WI38 (cell line): ENCODE measurements around the gene GALNT18.

Experiments used
- H3K4me3 ChIP-seq: 2 replicates; pipeline ENCODE4 v1.5.1; 2011; ENCODE audit warnings: low read depth, mild to moderate bottlenecking, control low read depth, low read length
- TF ChIP-seq, protein P1 (sequence below): IDR thresholded peaks from 2 replicates; pipeline ENCODE4 v1.5.1; 2012; ENCODE audit warnings: low read depth, mild to moderate bottlenecking, control low read depth, low read length

Gene GALNT18

DNA sequence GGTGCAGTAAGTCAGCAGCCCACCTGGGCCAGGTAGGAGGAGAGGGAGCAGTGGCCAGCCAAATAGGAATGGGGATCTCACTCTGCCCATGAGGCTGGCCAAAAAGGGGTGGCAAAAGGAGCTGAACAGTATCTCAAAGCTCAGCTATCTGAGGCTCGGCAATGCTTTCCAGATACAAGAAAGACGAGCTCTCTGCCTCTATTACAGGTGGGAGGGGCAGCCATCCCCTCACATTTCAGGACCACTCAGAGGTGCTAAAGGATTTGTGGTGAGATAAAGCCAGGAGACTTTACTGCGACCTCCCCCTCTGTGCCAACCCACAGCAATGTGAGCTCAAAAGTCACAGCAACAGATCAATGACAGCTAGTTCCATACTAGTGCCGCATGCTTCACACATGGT, 42.1 kb upstream of the GALNT18 start:
- TF ChIP-seq, protein P1, sequence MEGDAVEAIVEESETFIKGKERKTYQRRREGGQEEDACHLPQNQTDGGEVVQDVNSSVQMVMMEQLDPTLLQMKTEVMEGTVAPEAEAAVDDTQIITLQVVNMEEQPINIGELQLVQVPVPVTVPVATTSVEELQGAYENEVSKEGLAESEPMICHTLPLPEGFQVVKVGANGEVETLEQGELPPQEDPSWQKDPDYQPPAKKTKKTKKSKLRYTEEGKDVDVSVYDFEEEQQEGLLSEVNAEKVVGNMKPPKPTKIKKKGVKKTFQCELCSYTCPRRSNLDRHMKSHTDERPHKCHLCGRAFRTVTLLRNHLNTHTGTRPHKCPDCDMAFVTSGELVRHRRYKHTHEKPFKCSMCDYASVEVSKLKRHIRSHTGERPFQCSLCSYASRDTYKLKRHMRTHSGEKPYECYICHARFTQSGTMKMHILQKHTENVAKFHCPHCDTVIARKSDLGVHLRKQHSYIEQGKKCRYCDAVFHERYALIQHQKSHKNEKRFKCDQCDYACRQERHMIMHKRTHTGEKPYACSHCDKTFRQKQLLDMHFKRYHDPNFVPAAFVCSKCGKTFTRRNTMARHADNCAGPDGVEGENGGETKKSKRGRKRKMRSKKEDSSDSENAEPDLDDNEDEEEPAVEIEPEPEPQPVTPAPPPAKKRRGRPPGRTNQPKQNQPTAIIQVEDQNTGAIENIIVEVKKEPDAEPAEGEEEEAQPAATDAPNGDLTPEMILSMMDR = no peak

DNA sequence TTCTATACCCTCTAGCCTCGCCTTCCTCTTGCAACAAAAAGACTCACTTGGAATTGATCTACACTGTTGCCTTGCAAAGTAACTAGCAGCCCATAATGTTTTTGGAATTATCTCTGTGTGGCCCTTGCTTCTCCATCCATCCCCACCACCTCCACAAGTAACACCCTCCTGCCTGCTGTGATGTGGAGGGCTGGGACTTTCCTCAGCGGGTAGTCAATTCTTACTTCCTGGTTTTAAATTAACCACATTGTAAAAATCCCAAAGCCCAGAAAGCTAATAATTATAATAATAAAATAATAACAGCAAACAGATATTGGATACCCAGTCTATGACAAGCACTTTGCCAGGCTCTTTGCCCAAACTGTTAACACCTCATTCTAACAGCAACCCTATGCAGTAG, 40.8 kb upstream of the GALNT18 start:
- TF ChIP-seq, protein P1 = no peak
- H3K4me3 ChIP-seq = no peak overlapping the region

More for the DNA sequence above, 42.1 kb upstream of the GALNT18 start:
- no peak overlapping the region for H3K4me3 ChIP-seq

DNA sequence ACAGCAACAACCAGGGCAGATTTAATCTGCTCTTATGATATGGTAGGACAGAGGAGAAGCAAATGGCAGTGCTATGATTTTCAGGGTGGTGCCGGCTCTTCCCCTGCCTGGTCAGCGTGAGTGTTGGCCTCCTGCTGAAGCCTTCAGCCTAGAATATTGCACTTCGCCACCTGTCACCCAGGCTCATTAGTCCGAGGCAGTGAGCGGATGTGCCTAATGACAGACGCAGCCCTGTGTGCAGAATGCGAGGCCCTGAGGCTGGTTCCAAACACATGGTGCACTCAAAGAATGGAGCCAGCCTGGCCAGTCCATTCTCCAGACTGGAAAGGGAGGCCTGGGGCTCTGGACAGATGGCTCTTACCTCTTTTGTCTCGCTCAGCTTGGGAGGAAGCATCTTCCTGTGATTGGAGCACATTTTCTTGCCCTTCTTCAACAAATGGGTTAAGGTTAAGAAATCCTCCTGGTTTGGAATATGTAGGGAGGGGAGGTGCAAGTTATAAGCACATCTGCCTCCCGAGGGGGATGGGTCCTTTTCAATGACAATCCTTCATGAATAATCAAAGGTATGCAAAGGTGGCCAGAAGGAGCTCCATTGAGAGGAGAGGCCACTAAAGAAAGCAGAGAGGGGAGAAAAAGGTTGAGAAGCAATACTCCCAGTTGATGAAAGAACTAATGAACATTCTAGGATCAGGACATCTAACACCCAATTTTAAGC, 39.7 kb upstream of the GALNT18 start:
- TF ChIP-seq, protein P1 = no peak
- H3K4me3 ChIP-seq = no peak overlapping the region

DNA sequence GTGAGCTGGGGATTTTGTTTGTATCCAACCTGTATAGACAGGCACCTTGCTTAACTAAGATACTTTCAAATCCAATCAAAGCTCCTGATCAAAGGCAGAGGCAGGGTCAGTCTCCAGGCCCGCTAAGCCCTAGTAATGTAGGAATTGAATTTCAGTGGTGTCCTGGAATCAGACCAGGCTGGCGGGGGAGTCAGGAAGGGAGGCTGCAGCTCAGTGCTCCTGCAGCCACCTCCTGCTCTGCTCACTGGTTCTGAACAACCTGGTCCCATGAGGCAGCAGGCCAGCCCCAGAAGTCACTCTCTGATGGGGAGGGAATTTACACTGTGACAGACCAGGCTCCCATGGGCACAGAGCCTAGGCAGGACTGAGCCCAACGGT, 38.5 kb upstream of the GALNT18 start:
- H3K4me3 ChIP-seq = no peak overlapping the region
- TF ChIP-seq, protein P1 = no peak

DNA sequence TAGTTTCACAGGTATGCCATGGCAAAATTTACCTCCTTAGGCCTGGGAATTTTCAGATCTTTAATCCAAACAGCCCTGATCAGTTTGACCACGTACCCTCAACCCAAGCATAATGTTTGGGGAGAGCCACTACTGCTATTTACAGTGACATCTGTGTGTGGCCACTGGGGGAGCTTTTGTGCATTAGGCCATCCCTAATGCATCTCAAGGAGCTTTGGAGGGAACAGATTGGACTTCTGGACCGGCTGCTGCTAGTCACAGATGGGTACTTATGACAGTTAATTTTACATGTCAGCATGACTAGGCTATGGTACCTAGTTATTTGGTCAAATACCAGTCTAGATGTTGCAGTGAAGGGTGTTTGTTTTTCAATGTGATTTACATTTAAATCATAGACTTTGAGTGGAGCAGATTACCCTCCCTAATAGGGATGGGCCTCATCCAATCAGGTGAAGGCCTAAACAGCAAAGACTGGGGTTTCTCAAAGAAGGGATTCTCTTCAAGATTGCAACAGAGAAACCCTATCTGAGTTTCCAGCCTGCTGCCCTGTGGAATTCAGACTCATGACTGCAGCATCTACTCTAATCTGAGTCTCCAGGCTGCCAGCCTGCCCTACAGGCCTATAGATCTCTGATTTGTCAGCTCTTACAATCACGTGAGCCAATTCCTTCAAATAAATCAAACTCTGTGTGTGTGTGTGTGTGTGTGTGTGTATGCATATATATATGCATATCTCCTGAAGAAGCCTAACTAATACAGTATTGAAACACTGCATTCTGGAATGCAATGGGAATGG, 38.0 kb upstream of the GALNT18 start:
- TF ChIP-seq, protein P1 = no peak

DNA sequence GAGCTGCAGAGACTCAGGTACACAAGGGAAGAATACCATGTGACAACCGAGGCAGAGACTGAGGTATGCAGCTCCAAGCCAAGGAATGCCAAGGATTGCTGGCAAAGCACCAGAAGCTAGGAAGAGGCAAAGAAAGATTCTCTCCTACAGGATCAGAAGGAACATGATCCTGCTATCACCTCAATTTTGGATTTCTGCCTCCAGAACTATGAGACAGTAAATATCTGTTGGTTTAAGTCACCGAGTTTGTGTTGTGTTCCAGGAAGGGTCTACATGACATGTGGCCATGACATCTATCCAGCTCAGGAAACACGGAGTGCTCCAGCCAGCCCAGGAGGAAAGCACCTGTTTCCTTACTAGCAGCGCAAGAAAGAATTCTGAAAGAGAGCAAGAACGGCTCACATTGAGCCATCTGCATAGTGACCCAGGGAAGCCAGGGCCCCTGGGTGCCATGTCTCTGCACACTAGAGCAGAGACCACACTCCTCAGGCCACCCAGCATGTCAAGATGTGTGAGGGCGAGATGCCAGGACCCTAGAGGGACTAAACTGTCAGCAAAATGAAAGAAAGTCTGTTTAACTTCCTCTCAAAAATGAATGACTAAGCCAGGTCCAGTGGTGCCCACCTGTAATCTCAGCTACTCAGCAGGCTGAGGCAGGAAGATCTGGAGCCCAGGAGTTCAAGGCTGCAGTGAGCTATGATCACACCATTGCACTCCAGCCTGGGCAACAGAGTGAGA, 35.6 kb upstream of the GALNT18 start:
- no peak overlapping the region for H3K4me3 ChIP-seq
- TF ChIP-seq, protein P1 = no peak

More for the DNA sequence above, 38.0 kb upstream of the GALNT18 start:
- H3K4me3 ChIP-seq = no peak overlapping the region
